Measurements from ENCODE around the gene PCDH9. TPM values are rescaled to one million over a fixed set of nuclear protein-coding genes. Genes with fewer than 3 reads are reported as not detected.

Gene PCDH9
- polyA plus RNA-seq, 3 donors = 0.03 TPM; not detected in 1

GRCh38 chr13:66794340-66795031, 435.6 kb downstream of the PCDH9 start:
- peak overlapping the region in 1 of 7 donors; percentile 61 for H3K27ac Mint-ChIP-seq
- intact Hi-C loops (cut with micrococcal nuclease) = no loop called here

GRCh38 chr13:66790861-66791260, 439.3 kb downstream of the PCDH9 start:
- Histone ChIP-seq H2AFZ (ENCODE audit: insufficient read depth, low read depth, low read length, poor library complexity, severe bottlenecking) (no peak overlapping the region), H3K4me2 (replicated peaks; ENCODE audit: extremely low read depth, low read length, poor library complexity, severe bottlenecking) (no peak overlapping the region), H3K4me3 (replicated peaks in 1 of 3; ENCODE audit: low read depth in 2 of 3, low read length in 3 of 3) (no peak overlapping the region), H3K9ac (ENCODE audit: insufficient read depth, low read length, poor library complexity, severe bottlenecking) (no peak overlapping the region), H3K4me1 (ENCODE audit: control insufficient read depth in 1 of 2, insufficient read depth in 2 of 2, low read length in 2 of 2) (no peaks in the 10 kb centered on the region), H3K27ac (ENCODE audit: low read depth in 1 of 2, low read length in 2 of 2) (no peak overlapping the region), H3K27me3 (ENCODE audit: control insufficient read depth in 2 of 2, insufficient read depth in 2 of 2, low read length in 2 of 2) (no peaks in the 10 kb centered on the region), H3K36me3 (replicated peaks in 1 of 2; ENCODE audit: control insufficient read depth in 1 of 2, insufficient read depth in 2 of 2, low read length in 2 of 2) (no peaks in the 10 kb centered on the region), H3K9me3 (replicated peaks in 1 of 2; ENCODE audit: control insufficient read depth in 1 of 2, insufficient read depth in 1 of 2, low read length in 2 of 2) (no peaks in the 10 kb centered on the region), H3K79me2 (ENCODE audit: insufficient read depth, low read length) (no peaks in the 10 kb centered on the region), H4K20me1 (ENCODE audit: insufficient read depth, low read length) (no peaks in the 10 kb centered on the region)
- Mint-ChIP-seq H3K9me3 (peaks cover 0 to 3% (median 0%) of the 10 kb centered on the region in 7 donors), H3K4me3 (no peak overlapping the region), H3K27ac (no peak overlapping the region), H3K36me3 (no peaks in the 10 kb centered on the region), H3K4me1 (peaks cover 3% of the 10 kb centered on the region), H3K27me3 (ENCODE audit: low read depth in 3 of 3) (no peaks in the 10 kb centered on the region)
- no peak for DNase-seq
- intact Hi-C loops (cut with micrococcal nuclease) = no loop called here
- no CpG with 5 or more reads among the region's 2 CpGs for WGBS (ENCODE audit: insufficient coverage)
- no peak for TF ChIP-seq CTCF (IDR thresholded peaks at IDR 0.05)

More at GRCh38 chr13:66794340-66795031, 435.6 kb downstream of the PCDH9 start:
- no peak for DNase-seq
- Histone ChIP-seq H3K36me3 (replicated peaks in 1 of 2; ENCODE audit: control insufficient read depth in 1 of 2, insufficient read depth in 2 of 2, low read length in 2 of 2) (no peaks in the 10 kb centered on the region), H4K20me1 (ENCODE audit: insufficient read depth, low read length) (no peaks in the 10 kb centered on the region), H3K79me2 (ENCODE audit: insufficient read depth, low read length) (no peaks in the 10 kb centered on the region), H3K27me3 (ENCODE audit: control insufficient read depth in 2 of 2, insufficient read depth in 2 of 2, low read length in 2 of 2) (no peaks in the 10 kb centered on the region), H3K9ac (ENCODE audit: insufficient read depth, low read length, poor library complexity, severe bottlenecking) (no peak overlapping the region), H3K4me3 (replicated peaks in 1 of 3; ENCODE audit: low read depth in 2 of 3, low read length in 3 of 3) (no peak overlapping the region), H3K4me2 (replicated peaks; ENCODE audit: extremely low read depth, low read length, poor library complexity, severe bottlenecking) (no peak overlapping the region), H3K27ac (ENCODE audit: low read depth in 1 of 2, low read length in 2 of 2) (no peak overlapping the region), H2AFZ (ENCODE audit: insufficient read depth, low read depth, low read length, poor library complexity, severe bottlenecking) (no peak overlapping the region), H3K9me3 (replicated peaks in 1 of 2; ENCODE audit: control insufficient read depth in 1 of 2, insufficient read depth in 1 of 2, low read length in 2 of 2) (no peaks in the 10 kb centered on the region), H3K4me1 (ENCODE audit: control insufficient read depth in 1 of 2, insufficient read depth in 2 of 2, low read length in 2 of 2) (no peaks in the 10 kb centered on the region)
- Mint-ChIP-seq H3K4me3 (no peak overlapping the region), H3K36me3 (no peaks in the 10 kb centered on the region), H3K4me1 (peaks cover 3% of the 10 kb centered on the region), H3K27me3 (ENCODE audit: low read depth in 3 of 3) (no peaks in the 10 kb centered on the region), H3K9me3 (peaks cover 0 to 8% (median 2%) of the 10 kb centered on the region in 7 donors)
- TF ChIP-seq CTCF (IDR thresholded peaks at IDR 0.05) = no peak
- WGBS (ENCODE audit: insufficient coverage) = 89% methylated on average over 3 of the region's 5 CpGs
